HFFc6 (cell line): ENCODE data around the gene LDLRAD3. TPM values are rescaled to one million over a fixed set of nuclear protein-coding genes. Genes with fewer than 3 reads are reported as not detected.

Experiments used
- DNase-seq: peaks from one replicate; pipeline ENCODE4 v3.0.0-alpha.2; 2018
- H3K27ac Mint-ChIP-seq: 2 replicates; pipeline ENCODE4 v1.8.0; 2020; ENCODE audit warnings: mild to moderate bottlenecking, mixed read lengths
- H3K27me3 Mint-ChIP-seq: 2 replicates; pipeline ENCODE4 v1.8.0; 2021; ENCODE audit warnings: mild to moderate bottlenecking, moderate library complexity, mixed read lengths; ENCODE audit not compliant: insufficient read depth
- H3K36me3 Mint-ChIP-seq: 2 replicates; pipeline ENCODE4 v1.8.0; 2021; ENCODE audit warnings: low read depth, mixed read lengths
- H3K4me1 Mint-ChIP-seq: 2 replicates; pipeline ENCODE4 v1.8.0; 2020; ENCODE audit warnings: low read depth, mixed read lengths
- H3K4me3 Mint-ChIP-seq: 2 replicates; pipeline ENCODE4 v1.8.0; 2020; ENCODE audit warnings: mild to moderate bottlenecking, moderate library complexity, mixed read lengths
- H3K9me3 Mint-ChIP-seq: 2 replicates; pipeline ENCODE4 v1.8.0; 2020; ENCODE audit warnings: mild to moderate bottlenecking, mixed read lengths
- CTCF ChIP-seq: fragments of 200-600 bp; sonication (generic); IDR thresholded peaks from 2 replicates; pipeline ENCODE4 v1.5.0; 2021; ENCODE audit warnings: antibody characterized with exemption, mild to moderate bottlenecking
- total RNA-seq, 6 experiments: library from RNA; stranded (reverse); fragmentation: NEBNext Ultra II Directional; extraction: Animal tissue kit (Norgen Biotek cat#: 25700); gene quantifications; 2 replicates in 1 of 6; 3 replicates in 5 of 6; pipeline ENCODE4 v1.2.3, GENCODE V29; 2021

LDLRAD3 gene
- total RNA-seq, 6 experiments from 2014 or later = 5.2 to 6.5 (median 5.6) TPM

- H3K4me3 Mint-ChIP-seq = no peak overlapping the region
- H3K4me1 Mint-ChIP-seq = peaks cover 33% of the 10 kb centered on the region
- H3K9me3 Mint-ChIP-seq = no peaks in the 10 kb centered on the region
- H3K36me3 Mint-ChIP-seq = peaks cover 3% of the 10 kb centered on the region; the same call in 1 of the 2 replicates
- DNase-seq = no peak
- H3K27ac Mint-ChIP-seq = no peak overlapping the region
- TF ChIP-seq CTCF = no peak
- peaks cover 9% of the 10 kb centered on the region for H3K27me3 Mint-ChIP-seq
These were observed 291.0 kb downstream of the LDLRAD3 start for GRCh38 chr11:36234825-36235224.

GRCh38 chr11:36235750-36236149 is 291.9 kb downstream of the LDLRAD3 start:
- TF ChIP-seq CTCF = no peak
- no peak overlapping the region for H3K4me3 Mint-ChIP-seq
- no peaks in the 10 kb centered on the region for H3K9me3 Mint-ChIP-seq
- peaks cover 9% of the 10 kb centered on the region for H3K27me3 Mint-ChIP-seq
- no peak overlapping the region for H3K27ac Mint-ChIP-seq
- H3K36me3 Mint-ChIP-seq = no peaks in the 10 kb centered on the region; the same call in 1 of the 2 replicates
- peaks cover 27% of the 10 kb centered on the region for H3K4me1 Mint-ChIP-seq
- no peak for DNase-seq

GRCh38 chr11:36237391-36237790 is 293.5 kb downstream of the LDLRAD3 start:
- peaks cover 11% of the 10 kb centered on the region for H3K4me1 Mint-ChIP-seq
- DNase-seq = no peak

GRCh38 chr11:36238036-36238631 is 294.3 kb downstream of the LDLRAD3 start:
- H3K4me3 Mint-ChIP-seq = no peak overlapping the region
- no peak for DNase-seq
- no peaks in the 10 kb centered on the region for H3K9me3 Mint-ChIP-seq
- H3K27ac Mint-ChIP-seq = no peak overlapping the region
- H3K4me1 Mint-ChIP-seq = peaks cover 8% of the 10 kb centered on the region
- peaks cover 17% of the 10 kb centered on the region for H3K27me3 Mint-ChIP-seq
- H3K36me3 Mint-ChIP-seq = no peaks in the 10 kb centered on the region
- TF ChIP-seq CTCF = no peak

More at GRCh38 chr11:36237391-36237790, 293.5 kb downstream of the LDLRAD3 start:
- H3K9me3 Mint-ChIP-seq = no peaks in the 10 kb centered on the region
- H3K36me3 Mint-ChIP-seq = no peaks in the 10 kb centered on the region; the same call in 1 of the 2 replicates
- TF ChIP-seq CTCF = no peak
- H3K27me3 Mint-ChIP-seq = peaks cover 11% of the 10 kb centered on the region
- no peak overlapping the region for H3K4me3 Mint-ChIP-seq
- H3K27ac Mint-ChIP-seq = no peak overlapping the region

GRCh38 chr11:36238881-36239280 is 295.0 kb downstream of the LDLRAD3 start:
- no peaks in the 10 kb centered on the region for H3K36me3 Mint-ChIP-seq
- H3K4me3 Mint-ChIP-seq = no peak overlapping the region
- no peak for TF ChIP-seq CTCF
- no peaks in the 10 kb centered on the region for H3K9me3 Mint-ChIP-seq
- no peak overlapping the region for H3K27ac Mint-ChIP-seq
- H3K27me3 Mint-ChIP-seq = peaks cover 22% of the 10 kb centered on the region
- peaks cover 8% of the 10 kb centered on the region for H3K4me1 Mint-ChIP-seq
- no peak for DNase-seq

- Mint-ChIP-seq H3K4me1 (peaks cover 8% of the 10 kb centered on the region), H3K27ac (no peak overlapping the region), H3K4me3 (no peak overlapping the region), H3K27me3 (peaks cover 22% of the 10 kb centered on the region), H3K36me3 (no peaks in the 10 kb centered on the region), H3K9me3 (no peaks in the 10 kb centered on the region)
- DNase-seq = no peak
- TF ChIP-seq CTCF = no peak
These were observed 295.8 kb downstream of the LDLRAD3 start for GRCh38 chr11:36239636-36240035.
